ENCODE data around the gene CHRND.

Gene CHRND

GRCh38 chr2:232488097-232488711 is 37.8 kb upstream of the CHRND start:
- no peak for DNase-seq

GRCh38 chr2:232488721-232489300 is 37.1 kb upstream of the CHRND start:
- DNase-seq, result no peak

- no peak for DNase-seq
Observed at GRCh38 chr2:232489516-232490220, 36.3 kb upstream of the CHRND start.

GRCh38 chr2:232490221-232491138 is 35.5 kb upstream of the CHRND start:
- DNase-seq, result no peak

- DNase-seq, result no peak
Observed at GRCh38 chr2:232491139-232491780, 34.7 kb upstream of the CHRND start.

GRCh38 chr2:232492236-232492848 is 33.6 kb upstream of the CHRND start:
- DNase-seq, result no peak

GRCh38 chr2:232492963-232493700 is 32.8 kb upstream of the CHRND start:
- no peak for DNase-seq

GRCh38 chr2:232493701-232494474 is 32.1 kb upstream of the CHRND start:
- DNase-seq, result no peak

GRCh38 chr2:232494542-232494941 is 31.4 kb upstream of the CHRND start:
- DNase-seq, result no peak

- no peak for DNase-seq
Observed at GRCh38 chr2:232495292-232495691, 30.7 kb upstream of the CHRND start.

- DNase-seq, result no peak
Observed at GRCh38 chr2:232496501-232497270, 29.3 kb upstream of the CHRND start.

- no peak for DNase-seq
Observed at GRCh38 chr2:232497348-232497747, 28.6 kb upstream of the CHRND start.

- no peak for DNase-seq
Observed at GRCh38 chr2:232498452-232498851, 27.5 kb upstream of the CHRND start.

GRCh38 chr2:232501331-232501771 is 24.6 kb upstream of the CHRND start:
- no peak for DNase-seq

- DNase-seq, result no peak
Observed at GRCh38 chr2:232501794-232502390, 24.1 kb upstream of the CHRND start.

- DNase-seq, result no peak
Observed at GRCh38 chr2:232502511-232502910, 23.4 kb upstream of the CHRND start.

- no peak for DNase-seq
Observed at GRCh38 chr2:232502911-232503808, 22.8 kb upstream of the CHRND start.

GRCh38 chr2:232503809-232504323 is 22.1 kb upstream of the CHRND start:
- DNase-seq, result no peak
